Activated CD8-positive, alpha-beta memory T cell treated with anti-CD3 and anti-CD28 coated beads for 48 hours (primary cell): ENCODE data around the gene LRP1B.

Experiments used
- DNase-seq, 3 experiments: peaks; one replicate each; pipeline ENCODE4 v3.0.0-alpha.2; 2020; ENCODE audit warnings: low read depth in 2 of 3, low spot score in 2 of 3

The LRP1B gene

DNA sequence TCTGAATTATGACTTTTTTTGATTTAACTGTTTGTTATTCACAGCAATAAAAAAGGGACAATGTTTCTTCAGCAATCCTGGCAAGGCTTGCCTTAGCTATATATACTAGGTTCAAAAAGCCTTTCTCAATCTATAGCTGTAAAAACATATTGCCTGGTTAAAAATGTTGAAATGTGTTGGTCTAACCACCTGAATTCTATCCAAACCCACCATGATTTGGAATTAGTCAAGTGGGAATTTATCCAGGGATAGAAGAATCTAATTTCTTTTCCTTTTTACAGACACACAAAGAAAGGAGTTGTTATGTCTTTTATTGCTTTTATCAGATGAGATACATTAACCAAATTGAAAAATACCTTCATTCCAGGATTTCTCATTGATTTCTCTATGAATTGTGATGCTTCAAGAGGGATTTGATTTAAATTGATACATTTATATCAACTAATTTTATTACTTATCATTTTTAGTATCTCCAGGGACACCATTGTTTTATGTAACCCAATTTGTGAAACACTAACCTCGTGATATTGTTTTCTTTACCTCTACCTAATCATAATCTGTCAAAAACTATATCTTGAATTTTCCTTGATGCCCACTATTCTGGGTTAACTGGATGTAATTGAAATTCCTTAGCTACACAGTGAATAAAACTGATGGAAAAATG, 88.1 kb downstream of the LRP1B start:
- DNase-seq = no peak

DNA sequence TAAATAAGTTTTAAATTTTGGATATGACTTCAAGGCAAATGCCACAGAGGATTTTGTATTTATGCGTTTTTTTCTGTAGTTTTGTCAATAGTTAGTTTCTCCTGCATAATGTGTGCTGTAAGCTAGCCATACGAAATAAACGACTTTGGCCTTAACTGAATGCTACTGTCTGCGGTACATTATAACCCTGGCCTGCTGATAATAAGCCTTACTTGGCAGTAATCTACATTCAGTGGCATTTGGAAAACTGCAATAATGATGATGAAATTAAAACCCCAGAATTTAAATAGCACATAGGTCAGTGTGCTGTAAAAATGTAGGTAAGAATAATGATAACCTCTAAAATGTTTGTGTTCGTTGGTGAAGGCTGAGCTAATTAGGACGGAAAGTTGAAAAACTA, 88.8 kb downstream of the LRP1B start:
- DNase-seq = no peak

DNA sequence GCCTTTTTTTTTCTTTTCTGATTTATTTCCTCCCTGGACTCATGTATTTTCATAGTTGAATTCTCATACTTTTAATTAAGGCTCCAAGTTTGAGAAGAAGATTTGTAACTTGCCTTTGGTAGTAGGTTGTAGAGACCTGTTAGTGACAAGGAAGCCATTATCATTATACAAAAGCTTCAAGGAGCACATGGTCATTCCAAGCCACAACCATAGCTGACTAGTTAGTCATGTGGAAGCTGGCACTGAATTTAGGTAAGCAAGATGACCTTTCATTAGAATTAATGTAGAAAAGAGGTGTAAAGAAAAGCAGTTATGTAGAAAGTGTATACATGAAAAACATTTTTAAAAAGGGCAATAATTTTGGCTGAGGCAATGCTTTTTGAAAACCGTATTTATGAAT, 89.7 kb downstream of the LRP1B start:
- DNase-seq = no peak

DNA sequence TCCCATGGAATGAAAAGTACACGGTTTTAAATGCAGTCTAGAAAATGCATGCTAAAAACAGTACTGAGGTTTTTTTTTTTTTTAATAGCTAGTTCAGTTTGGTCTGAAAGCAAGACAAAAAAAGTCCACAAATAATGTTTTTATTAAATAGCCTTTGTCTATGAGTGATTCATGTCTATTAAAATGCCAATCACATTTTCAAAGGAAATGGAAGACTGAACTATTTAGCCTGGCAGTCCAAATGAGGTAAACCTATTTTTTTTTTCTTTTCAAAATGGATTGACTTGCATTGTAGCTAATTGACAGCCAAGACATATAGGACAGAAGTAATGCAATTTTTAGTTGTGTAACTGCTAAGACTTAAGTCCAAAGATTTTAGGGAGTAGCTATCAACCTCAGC, 90.3 kb downstream of the LRP1B start:
- DNase-seq = no peak

DNA sequence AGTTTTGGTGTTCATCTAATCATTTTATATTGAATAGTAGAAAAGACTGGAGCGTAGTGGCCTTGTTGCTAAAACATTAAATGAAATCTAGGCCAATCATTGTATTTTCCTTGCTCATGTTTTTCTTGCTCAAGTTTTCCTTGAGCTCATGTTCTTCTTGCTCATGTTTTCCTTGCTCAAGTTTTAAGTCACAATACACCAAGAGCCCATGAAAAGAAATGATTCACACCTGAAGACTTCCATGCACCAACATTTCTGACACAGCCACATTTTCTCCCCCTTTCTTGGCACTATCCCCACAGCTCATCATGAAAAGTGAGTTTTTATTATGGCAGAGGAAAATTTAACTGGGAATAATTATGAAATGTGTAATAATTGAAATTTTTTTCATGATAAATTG, 92.0 kb downstream of the LRP1B start:
- no peak for DNase-seq

DNA sequence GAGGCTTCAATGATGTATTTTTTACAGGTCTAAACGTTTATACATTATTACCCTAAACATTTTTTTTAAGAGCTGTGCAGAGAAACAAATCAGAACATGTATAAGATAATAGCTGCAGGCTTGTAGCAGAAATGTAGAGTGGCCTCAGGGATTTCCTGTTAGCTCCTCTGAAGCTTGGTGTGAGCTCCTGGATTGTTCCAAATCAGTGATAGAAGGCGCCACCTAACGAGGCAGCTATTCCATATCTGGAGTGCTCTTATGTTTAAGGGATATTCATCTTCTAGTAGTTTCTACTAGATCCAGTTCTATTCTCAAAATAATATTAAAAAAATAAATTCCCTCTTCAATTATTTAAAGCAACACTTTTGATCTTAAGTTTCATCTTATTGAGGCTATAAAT, 93.1 kb downstream of the LRP1B start:
- DNase-seq = no peak

DNA sequence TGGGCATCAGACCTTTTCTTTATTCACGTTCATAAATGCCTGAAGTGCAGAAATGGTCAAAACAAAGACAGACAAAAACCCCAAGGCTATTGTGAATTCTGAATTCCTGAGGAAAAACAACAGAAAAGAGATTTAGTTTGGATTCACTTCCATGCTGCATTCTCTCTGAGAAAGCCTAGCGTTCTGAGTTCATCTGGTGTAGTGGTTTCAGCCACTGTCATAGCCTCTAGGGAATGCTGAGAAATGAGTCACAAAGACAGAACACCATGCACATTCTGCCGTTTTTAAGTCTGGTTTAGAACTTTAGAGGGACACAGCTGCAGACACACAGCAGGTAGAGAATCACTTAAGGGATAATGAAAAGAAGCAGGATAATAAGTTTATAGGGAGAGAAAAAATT, 93.8 kb downstream of the LRP1B start:
- no peak for DNase-seq

DNA sequence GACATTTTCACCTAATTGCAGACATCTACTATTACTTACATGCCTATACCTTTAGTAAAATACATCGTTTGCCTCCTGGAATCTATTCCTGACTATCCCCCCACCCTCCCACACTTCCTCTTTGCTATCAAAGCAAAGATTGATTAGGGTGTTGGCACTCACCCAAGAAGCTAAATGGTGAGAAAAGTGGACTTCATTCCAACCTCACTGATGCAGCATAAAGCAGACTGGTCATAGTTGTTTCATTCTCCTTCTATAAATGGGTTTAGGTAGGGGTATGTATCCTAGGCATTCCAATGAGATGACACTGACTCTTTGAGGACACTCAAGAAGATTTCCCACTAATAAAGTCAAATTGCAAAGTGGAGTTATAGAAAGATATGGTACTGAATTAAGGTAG, 97.4 kb downstream of the LRP1B start:
- DNase-seq = no peak

DNA sequence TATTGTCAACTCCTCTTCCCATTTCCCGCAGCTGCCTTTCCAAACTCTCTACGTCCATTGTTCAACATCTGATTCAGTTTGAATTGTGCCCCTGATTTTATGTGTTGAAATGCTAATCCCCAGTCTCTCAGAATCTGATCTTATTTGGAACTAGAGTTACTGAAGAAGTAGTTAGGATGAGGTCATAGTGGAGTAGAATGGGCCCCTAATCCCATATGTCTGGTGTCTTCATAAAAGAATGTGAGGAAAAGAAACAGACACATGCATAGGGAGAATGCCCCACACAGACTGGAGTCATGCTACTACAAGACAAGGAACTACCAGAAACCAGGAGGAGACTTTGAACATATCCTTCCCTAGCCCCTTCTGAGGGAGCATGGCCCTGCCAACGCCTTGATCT, 99.2 kb downstream of the LRP1B start:
- no peak for DNase-seq

DNA sequence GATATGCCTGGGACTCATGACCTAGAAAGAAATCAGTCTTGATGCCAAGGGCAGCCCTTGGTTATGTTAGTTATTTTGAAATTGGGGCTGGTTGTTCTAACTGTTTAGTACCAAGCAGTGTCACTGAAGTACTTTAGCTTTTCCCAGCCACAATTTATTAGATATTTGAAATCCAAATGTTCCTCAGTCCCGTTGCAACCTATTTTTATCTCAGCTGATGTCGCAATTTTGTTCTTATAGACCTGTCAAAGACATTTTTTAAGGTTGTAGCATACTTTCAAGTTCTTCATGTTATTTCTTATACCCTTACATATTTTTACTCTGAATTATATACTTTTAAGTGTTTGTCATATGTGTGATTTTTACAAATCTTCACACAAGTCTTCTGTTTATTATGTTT, 100.1 kb downstream of the LRP1B start:
- DNase-seq = no peak

DNA sequence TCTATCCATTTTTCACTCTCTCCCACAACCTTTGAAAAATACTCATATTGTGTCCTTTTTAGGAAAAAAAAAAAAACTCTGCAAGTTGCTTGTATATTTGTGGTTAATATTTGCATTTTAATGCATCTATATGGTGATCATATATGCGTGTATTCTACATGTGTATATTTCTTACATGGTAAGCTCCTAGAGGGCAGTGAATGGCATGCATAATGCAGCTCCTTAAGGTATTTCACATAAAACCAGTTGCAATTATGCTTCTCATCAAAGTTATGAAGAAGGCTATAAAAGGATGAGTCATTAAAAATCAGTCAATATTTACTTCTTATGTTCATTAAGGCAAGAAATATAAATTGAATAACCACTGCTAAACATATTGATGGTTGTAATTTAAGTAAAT, 100.8 kb downstream of the LRP1B start:
- DNase-seq = no peak

DNA sequence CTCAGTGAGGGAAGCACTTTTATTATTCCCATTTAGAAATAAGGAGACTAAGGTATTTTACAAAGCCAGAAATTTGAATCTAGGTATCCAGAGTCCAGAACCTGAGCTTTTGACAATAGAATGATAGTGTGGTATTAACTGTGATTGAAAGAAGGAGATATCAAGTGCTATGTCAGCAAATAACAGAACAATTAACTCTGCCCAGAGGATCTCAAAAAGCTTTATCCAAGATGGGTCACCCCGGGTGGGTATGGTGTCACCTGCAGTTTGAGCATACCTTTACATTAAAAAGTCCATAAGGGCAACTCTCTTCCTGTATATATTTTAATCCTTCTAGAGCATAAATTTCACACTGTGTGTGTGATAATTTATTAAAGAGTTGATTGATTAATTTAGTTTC, 105.4 kb downstream of the LRP1B start:
- DNase-seq = no peak

DNA sequence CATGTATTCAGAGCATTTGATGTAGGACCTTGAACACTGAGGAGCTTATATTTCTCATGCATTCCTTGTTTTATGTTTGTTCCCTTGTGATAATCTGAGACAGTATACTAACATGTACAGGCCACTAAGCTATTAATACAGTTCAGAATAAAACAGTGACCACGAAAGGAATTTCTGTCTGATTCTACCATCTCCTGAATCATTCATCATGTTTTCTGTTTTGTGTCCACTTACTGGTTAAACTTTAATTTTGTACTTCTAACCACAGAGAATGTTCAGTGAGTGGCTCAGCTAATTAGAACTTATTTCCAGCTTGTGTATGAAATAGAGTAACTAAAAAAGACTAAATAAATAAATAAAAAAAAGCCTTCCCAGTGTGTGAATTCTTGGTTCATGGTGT, 110.4 kb downstream of the LRP1B start:
- no peak for DNase-seq

DNA sequence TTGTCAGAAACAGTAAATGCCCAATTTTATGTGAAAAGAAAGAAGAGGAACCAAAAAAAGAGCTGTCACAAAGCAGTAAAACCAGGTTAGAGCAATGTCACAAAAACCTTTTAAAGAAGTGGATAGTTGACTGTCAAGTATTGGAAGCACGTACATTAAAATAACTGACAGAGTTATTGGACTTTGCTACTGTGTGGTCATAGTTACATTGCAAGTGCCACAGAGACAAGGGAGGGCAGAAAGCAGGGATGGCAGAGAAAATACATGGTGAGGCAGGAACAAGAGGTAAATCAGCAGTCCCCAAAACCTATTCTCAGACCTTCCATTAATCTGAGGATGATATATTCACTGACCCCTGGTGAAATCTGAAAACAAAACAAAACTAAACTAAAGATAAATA, 116.3 kb downstream of the LRP1B start:
- DNase-seq = no peak

DNA sequence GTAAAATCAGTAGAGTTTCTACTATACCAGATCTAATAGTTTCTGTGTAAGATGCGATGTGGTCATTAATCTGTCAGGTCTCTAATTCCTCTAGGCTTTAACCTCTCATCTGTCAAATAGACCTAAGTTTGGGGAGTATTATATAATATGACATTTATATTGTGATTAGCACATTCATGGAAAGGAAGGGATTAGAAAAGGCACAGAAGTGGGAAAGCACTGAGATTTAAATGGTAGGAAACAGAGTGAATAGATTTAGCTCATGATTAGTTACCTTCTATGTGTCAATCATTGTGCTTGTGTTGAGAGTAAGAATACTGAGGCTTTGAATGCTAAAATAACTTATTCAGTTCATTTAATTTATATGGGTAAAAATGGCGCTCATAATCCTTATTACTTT, 118.0 kb downstream of the LRP1B start:
- no peak for DNase-seq

DNA sequence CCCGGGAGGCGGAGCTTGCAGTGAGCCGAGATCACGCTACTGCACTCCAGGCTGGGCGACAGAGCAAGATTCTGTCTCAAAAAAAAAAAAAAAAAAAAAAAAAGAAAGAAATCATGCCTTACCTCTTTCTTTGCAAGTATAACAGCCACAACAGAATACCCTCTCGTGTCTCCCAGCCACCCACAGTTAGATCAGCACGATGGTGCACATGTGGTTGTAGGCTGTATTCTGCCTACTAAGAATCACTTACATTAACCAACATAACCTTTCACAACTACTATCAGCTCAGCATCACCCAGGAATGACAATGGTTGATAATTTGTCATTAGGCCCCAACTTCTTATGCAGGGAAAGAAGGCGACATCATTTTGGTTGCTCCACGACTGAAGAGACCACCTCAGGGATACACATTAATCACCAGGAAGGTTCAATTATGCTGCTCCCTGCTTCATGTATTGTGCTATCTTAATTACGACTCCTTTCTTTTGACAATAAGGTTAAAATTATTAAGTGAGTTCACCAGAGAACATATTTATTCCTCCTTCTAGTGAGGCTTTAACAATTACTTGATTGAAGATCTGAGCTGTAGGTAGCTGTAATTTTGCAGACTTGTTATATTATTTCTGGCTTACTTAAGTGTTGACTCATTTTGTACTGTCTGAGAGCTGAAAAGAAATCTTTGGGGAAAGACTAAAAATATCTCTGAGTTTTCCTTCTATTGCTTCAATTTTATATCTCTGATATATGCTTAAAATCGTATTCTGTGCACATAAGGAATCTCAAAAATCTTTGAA, 120.1 kb downstream of the LRP1B start:
- no peak for DNase-seq

DNA sequence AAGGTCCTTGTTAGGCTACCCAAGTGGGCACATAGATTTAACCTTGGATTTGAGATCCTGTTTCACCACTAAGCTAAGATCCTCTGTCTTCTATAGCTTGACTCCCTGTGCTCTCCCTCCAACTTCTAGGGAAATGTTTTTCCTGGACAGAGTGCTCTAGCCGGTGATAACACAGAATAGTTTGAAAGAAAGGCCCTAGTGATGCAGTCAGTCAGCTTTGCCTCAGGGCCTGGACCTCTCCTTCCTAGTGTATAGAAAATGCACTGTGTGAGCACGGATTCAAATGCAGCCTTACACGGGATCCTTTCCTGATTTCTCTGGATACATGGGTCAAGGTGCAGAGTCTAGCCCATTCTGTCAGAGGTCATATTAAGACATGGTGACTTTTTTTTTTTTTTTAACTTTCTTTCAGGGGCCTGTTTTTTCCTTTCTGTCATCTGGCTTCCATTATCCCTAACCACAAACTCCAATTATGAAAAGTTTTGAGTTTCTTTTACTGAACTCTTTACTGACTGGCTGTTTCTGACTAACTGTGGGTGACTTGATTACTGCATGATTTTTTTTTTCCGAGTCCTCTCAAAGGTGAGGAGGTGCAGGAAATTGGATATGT, 122.6 kb downstream of the LRP1B start:
- DNase-seq = no peak

DNA sequence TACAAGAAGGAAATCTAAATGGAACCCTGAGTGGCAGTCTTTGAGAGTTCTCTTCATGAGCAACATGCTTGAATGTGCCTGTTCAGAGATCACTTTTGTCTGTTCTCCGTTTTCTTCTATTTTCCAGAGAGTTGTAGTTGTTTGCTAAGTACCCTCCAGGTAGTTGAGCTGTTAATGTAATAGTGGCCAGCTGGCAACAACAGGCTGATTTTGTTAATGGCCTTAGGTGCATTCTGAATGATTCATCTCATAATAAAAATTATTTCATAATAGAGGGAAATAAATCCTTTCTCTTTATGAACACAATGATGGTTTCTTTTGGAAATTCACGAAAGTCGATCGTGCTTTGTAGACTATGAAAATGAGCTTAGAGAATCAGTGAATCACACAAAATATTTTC, 136.8 kb downstream of the LRP1B start:
- no peak for DNase-seq

DNA sequence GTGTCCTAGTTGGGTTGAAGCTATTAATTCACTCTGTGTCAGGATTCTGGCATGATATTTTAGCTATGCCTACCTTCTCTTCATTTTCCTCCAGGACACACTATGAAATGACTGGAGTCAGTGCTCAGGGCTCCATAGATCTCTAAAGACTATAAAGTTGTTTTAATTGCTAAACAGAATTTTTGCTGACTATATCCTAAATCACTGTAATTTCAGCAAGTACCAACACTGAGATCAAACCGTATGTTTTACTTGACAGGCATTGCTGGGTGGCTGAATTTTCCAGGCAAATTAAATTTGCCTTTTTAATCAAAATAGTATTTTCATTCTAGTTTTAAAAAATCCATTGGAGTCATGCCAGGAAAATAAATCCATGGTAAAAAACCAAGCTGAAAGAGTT, 138.1 kb downstream of the LRP1B start:
- DNase-seq = no peak

DNA sequence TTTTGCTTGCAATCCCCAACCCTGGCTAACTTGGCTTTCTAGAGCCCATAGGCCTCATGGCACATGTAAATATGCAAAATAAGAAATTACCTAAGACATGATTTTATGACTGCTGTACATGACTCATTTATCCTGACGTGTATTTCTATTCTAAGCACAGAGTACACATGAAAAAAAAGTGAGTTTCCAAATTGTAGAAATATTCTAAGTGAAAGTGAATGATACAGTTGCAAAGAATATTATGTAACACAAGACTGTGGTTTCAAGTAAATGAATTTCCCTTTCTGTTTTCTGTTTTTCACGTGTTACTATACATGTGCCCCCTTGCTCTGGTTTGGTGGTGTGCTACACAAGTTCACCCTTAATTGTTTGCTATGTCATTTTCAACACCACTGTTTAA, 162.4 kb downstream of the LRP1B start:
- DNase-seq = no peak

DNA sequence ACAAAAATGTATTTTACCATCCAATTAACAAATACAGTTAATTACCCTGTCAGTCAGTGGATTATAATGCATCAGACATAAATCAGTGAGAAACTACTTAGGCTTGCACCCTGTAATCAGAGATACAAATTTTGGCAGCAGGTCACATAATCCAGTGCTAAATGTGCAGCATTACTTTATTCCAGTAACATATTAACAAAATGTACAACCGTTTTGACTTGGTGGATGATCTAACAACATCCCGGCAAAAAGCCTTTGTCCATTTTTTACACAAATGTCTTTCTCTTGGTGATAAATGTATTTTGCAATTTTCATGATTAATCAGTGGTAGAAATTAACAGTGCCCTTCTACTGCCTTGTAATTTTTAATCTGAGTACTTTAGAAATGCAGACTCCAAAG, 162.8 kb downstream of the LRP1B start:
- no peak for DNase-seq

DNA sequence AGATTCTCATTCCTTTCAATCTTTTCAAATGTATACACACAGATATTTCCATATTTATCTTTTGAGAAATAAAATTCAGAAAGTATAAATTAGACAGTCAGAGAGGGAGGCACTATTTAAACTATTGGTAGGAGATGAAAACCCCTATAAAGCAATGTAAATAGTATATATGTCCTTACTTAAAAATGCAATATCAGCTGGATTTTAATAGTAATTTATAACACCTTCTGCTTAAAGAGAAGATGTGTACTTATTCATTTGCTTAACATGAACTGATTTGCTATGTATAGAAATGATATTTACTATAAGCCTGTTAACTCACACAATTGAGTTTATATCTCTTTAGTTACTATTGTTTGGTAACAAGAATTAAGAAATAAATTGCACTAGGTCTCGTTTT, 163.3 kb downstream of the LRP1B start:
- no peak for DNase-seq

DNA sequence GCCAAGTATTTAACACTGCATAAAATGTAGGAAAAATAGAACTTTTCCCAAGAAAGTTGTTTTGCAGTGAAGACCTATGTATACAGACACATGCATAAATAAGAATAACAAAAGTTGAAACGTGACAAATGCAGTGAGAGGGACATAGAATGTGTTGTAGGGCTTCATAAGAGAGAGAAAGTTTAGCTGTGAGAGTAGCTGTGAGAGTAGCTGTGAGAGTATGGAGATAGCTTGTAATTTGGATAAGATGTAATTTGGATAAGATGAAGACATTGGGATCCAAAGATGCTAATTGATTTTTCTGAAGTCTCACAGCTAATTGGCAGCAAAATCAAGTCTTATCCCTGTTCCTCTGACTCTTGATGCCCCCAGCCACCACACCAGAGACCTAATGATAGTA, 170.9 kb downstream of the LRP1B start:
- no peak for DNase-seq
